ENCODE data around the gene ZBTB20.

Gene ZBTB20

DNA sequence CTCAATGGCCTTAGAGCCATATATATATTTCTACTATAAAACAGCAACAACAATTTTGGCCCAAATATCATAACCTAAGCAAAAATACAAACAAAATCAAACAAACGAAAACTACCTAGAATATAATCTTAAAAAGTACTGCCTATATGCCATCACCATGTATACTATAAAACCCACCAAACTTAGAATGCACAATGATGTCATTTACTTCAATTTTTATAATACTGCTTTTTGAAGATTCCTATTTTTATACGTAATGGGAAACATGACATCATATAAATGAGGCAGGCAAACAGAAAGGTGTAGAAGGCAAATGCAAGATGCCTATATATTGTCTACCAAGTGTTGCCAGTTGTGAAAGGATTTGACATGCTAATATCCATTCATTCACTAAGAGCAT is 550.9 kb downstream of the ZBTB20 start:
- H3K4me3 ChIP-seq (ENCODE audit: low read depth, low read length): no peak overlapping the region
- no peak for DNase-seq (ENCODE audit: low read depth)
- TF ChIP-seq, protein P1, sequence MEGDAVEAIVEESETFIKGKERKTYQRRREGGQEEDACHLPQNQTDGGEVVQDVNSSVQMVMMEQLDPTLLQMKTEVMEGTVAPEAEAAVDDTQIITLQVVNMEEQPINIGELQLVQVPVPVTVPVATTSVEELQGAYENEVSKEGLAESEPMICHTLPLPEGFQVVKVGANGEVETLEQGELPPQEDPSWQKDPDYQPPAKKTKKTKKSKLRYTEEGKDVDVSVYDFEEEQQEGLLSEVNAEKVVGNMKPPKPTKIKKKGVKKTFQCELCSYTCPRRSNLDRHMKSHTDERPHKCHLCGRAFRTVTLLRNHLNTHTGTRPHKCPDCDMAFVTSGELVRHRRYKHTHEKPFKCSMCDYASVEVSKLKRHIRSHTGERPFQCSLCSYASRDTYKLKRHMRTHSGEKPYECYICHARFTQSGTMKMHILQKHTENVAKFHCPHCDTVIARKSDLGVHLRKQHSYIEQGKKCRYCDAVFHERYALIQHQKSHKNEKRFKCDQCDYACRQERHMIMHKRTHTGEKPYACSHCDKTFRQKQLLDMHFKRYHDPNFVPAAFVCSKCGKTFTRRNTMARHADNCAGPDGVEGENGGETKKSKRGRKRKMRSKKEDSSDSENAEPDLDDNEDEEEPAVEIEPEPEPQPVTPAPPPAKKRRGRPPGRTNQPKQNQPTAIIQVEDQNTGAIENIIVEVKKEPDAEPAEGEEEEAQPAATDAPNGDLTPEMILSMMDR (IDR thresholded peaks at IDR 0.05; ENCODE audit: low read depth, low read length, missing control alignments): no peak

DNA sequence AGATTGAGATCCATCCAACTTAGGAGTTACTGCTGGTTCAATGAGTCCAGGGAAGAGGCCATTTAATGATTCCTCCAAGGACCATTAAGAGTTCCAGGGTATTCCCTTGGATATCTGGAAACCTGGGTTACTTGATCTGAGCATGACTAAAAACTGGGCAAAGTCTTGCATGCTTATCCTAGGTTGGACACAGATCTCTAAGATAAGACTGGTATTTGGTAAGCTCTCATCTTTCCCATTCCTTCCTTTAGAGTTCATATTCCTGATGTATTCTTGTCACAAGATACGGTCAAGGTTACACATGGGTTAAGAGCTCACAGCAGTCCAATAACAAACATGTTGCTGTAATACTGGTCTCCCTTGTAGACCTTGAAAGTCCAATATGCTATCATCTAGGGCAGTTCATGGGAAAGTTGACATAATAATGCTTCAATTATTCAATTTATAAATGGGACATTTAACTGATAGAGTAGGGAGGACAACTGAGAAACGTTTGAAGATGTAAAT is 551.5 kb downstream of the ZBTB20 start:
- TF ChIP-seq, protein P1 (IDR thresholded peaks at IDR 0.05; ENCODE audit: low read depth, low read length, missing control alignments): no peak
- no peak for DNase-seq (ENCODE audit: low read depth)

DNA sequence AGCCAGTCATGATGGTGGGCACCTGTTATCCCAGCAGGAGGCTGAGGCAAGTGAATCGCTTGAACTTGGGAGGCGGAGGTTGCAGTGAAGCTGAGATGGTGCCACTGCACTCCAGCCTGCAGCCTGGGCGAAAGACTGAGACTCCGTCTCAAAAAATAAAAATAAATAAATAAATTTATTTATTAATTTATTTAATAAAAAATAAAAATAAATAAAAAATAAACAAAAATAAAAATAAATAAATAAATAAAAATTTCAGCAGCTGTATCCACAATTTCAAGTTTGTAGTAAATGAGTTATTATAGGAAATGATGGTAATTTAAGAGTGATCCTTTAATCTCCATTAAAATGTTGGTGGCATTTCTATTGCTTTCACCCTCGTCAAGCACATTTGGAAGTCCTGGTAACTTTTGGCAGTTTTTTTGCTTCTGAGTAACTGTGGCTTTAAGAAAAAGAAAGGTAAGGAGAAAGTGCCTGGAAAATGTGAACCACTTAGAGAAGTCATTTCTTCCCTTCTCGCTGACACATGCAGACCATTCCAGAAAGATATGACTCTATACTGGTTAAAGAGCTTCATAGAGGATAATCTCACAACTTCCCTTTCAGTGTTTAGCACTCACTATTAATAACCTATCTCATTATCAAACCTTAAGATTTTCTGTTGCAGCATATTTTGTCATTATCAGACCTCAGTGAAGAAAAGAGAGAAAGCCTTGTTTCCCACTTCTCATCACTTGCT is 556.6 kb downstream of the ZBTB20 start:
- H3K4me3 ChIP-seq (ENCODE audit: low read depth, low read length): no peak overlapping the region
- no peak for DNase-seq (ENCODE audit: low read depth)
- TF ChIP-seq, protein P1 (IDR thresholded peaks at IDR 0.05; ENCODE audit: low read depth, low read length, missing control alignments): no peak

More for the DNA sequence above, 551.5 kb downstream of the ZBTB20 start:
- H3K4me3 ChIP-seq (ENCODE audit: low read depth, low read length): no peak overlapping the region

DNA sequence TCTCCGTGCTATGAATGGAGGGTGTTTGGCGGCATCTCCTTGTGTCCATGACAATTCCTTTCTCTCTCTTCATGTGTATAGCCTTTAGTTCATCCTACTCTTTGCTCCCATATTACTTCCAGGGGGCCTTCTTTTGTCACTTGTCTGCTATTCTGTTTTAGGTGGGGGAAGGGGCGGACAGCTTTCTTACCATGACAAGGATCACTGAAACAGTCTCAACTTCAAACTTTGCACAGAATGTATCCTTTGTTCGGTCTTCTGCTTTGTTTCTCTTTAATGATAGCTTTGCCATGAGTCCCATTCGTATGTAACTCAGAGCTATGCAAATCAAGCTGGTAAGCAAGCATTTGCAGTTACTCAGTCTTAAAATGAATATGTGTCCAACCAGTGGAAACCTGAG is 559.1 kb downstream of the ZBTB20 start:
- H3K4me3 ChIP-seq (ENCODE audit: low read depth, low read length): no peak overlapping the region
- DNase-seq (ENCODE audit: low read depth): no peak
- TF ChIP-seq, protein P1 (IDR thresholded peaks at IDR 0.05; ENCODE audit: low read depth, low read length, missing control alignments): no peak

DNA sequence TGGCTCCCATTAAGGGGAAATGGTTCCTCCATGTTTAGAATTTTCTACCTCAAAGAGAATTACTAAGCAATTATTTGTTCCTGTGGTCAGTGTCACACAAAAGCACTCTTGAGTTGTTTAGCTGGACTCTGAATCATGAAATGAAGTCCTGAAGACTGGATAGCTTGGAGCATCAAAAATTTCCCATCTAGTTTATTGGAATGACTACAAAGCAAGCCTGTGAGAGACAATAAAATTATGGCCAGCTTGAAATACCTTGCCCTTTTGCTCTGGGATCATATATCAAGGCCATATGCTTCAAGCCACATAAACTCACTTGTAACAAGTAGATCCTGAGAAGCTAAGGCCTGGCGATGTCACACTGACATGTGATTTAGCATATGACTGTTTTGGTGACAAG is 561.0 kb downstream of the ZBTB20 start:
- DNase-seq (ENCODE audit: low read depth): no peak
- TF ChIP-seq, protein P1 (IDR thresholded peaks at IDR 0.05; ENCODE audit: low read depth, low read length, missing control alignments): no peak
- H3K4me3 ChIP-seq (ENCODE audit: low read depth, low read length): no peak overlapping the region

DNA sequence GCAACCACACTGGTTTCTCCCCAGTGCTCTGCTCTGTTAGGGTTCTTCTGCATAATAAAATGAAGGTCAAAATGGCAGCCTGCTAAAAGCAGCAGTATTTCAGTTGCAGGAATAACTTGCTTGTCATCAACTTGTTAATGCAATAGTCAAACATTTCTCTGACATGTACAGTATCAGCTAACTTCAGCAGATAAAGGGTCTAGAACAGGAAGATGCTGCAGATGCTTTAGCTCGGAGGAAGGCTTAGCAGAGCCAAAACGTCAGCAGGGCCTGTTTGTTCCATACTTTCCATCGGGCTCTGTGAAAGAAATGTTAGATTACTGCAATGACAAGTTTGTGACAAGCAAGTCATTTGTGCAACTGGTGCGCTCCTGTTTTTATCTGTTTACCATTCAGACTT is 561.4 kb downstream of the ZBTB20 start:
- DNase-seq (ENCODE audit: low read depth): no peak
- H3K4me3 ChIP-seq (ENCODE audit: low read depth, low read length): no peak overlapping the region
- TF ChIP-seq, protein P1 (IDR thresholded peaks at IDR 0.05; ENCODE audit: low read depth, low read length, missing control alignments): no peak

Measured in GM12864 (cell line).